GM21515 (cell line): Measurements from ENCODE around the gene MINDY4.
"Not testable (repeated sequence)": the region's sequence is repeated elsewhere in the genome, so short reads cannot be mapped to it uniquely, and the experiment has no call there.

Source experiments
- ATAC-seq: cut with Tn5 transposase; IDR thresholded peaks from one replicate; pipeline ENCODE4 v1.9.1; 2021; ENCODE audit not compliant: unreplicated experiment

MINDY4 gene

GRCh38 chr7:30799976-30800661 is 28.9 kb downstream of the MINDY4 start:
- peak; percentile 1 for ATAC-seq

GRCh38 chr7:30800785-30801252 is 29.6 kb downstream of the MINDY4 start:
- peak; percentile 42 for ATAC-seq

GRCh38 chr7:30802812-30803211 is 31.6 kb downstream of the MINDY4 start:
- no peak for ATAC-seq

- ATAC-seq = no peak
Observed at GRCh38 chr7:30804078-30804661, 33.0 kb downstream of the MINDY4 start.

GRCh38 chr7:30805081-30805691 is 34.0 kb downstream of the MINDY4 start:
- no peak for ATAC-seq

GRCh38 chr7:30805931-30806330 is 34.7 kb downstream of the MINDY4 start:
- no peak for ATAC-seq

- not testable (repeated sequence) for ATAC-seq
Observed at GRCh38 chr7:30807477-30807876, 36.3 kb downstream of the MINDY4 start.

GRCh38 chr7:30807941-30808340 is 36.7 kb downstream of the MINDY4 start:
- ATAC-seq = not testable (repeated sequence)

- ATAC-seq = no peak
Observed at GRCh38 chr7:30810986-30811385, 39.8 kb downstream of the MINDY4 start.

- ATAC-seq = no peak
Observed at GRCh38 chr7:30812676-30813075, 41.5 kb downstream of the MINDY4 start.

- no peak for ATAC-seq
Observed at GRCh38 chr7:30813466-30813865, 42.2 kb downstream of the MINDY4 start.

GRCh38 chr7:30814700-30815387 is 43.6 kb downstream of the MINDY4 start:
- no peak for ATAC-seq

GRCh38 chr7:30815388-30815854 is 44.2 kb downstream of the MINDY4 start:
- no peak for ATAC-seq

GRCh38 chr7:30815951-30816644 is 44.9 kb downstream of the MINDY4 start:
- no peak for ATAC-seq

- no peak for ATAC-seq
Observed at GRCh38 chr7:30816645-30817370, 45.6 kb downstream of the MINDY4 start.

GRCh38 chr7:30817371-30817767 is 46.2 kb downstream of the MINDY4 start:
- no peak for ATAC-seq

GRCh38 chr7:30824821-30825720 is 53.9 kb downstream of the MINDY4 start:
- ATAC-seq = no peak

- ATAC-seq = no peak
Observed at GRCh38 chr7:30826181-30826580, 55.0 kb downstream of the MINDY4 start.

- no peak for ATAC-seq
Observed at GRCh38 chr7:30828591-30828990, 57.4 kb downstream of the MINDY4 start.
